IMR-90 (cell line): Measurements from ENCODE around the gene PRDX5. TPM values are rescaled to one million over a fixed set of nuclear protein-coding genes. Genes with fewer than 3 reads are reported as not detected.

Source experiments
- ATAC-seq: fragments of 200-7000 bp; cut with Tn5 transposase; 2 replicates; pipeline ENCODE4 v1.9.1; 2020; ENCODE audit warnings: low read depth, mild to moderate bottlenecking, moderate library complexity
- BruUV-seq: library from RNA; stranded (reverse); fragments of 400-500 nt; replicated peaks from 2 replicates; lab custom pipeline; 2021; lab: Mats Ljungman, UMichigan
- CTCF ChIA-PET: fragments of 300-600 bp; formaldehyde crosslinking; extraction: SDS; loops from one replicate; lab custom pipeline; 2021; ENCODE audit warnings: antibody characterized with exemption; lab: Yijun Ruan, JAX
- POLR2A ChIA-PET: fragments of 300-600 bp; sonication (Branson Sonifier 250); formaldehyde crosslinking; loops from one replicate; lab custom pipeline; 2022; ENCODE audit warnings: antibody characterized with exemption; ENCODE audit not compliant: unreplicated experiment; lab: Charles Lee
- DNase-seq: peaks from one replicate; pipeline ENCODE4 v3.0.0; 2013
- H2AFZ ChIP-seq: replicated peaks from 2 replicates; pipeline ENCODE3; 2013; ENCODE audit warnings: low read length, mild to moderate bottlenecking; ENCODE audit not compliant: poor library complexity
- H2AK5ac ChIP-seq: 2 replicates; pipeline ENCODE4 v1.6.1; 2013; ENCODE audit warnings: low read depth, low read length, inconsistent platforms
- H2AK9ac ChIP-seq: replicated peaks from 2 replicates; pipeline ENCODE3; 2013; ENCODE audit warnings: mild to moderate bottlenecking, low read depth, low read length, moderate library complexity; ENCODE audit not compliant: poor library complexity
- H2BK120ac ChIP-seq: 2 replicates; pipeline ENCODE4 v1.6.1; 2013; ENCODE audit warnings: low read depth, low read length, inconsistent platforms
- H2BK15ac ChIP-seq: 3 replicates; pipeline ENCODE4 v1.6.1; 2013; ENCODE audit warnings: low read depth, low read length, inconsistent platforms
- H2BK20ac ChIP-seq: 2 replicates; pipeline ENCODE4 v1.6.1; 2013; ENCODE audit warnings: low read depth, mild to moderate bottlenecking, inconsistent platforms, low read length, moderate library complexity
- H2BK5ac ChIP-seq: 2 replicates; pipeline ENCODE4 v1.6.1; 2013; ENCODE audit warnings: mild to moderate bottlenecking, low read depth, low read length, inconsistent platforms; ENCODE audit not compliant: poor library complexity, severe bottlenecking
- H3K14ac ChIP-seq: replicated peaks from 2 replicates; pipeline ENCODE4 v1.6.1; 2013; ENCODE audit warnings: low read depth, low read length, inconsistent platforms
- H3K18ac ChIP-seq: 2 replicates; pipeline ENCODE4 v1.6.1; 2013; ENCODE audit warnings: low read depth, low read length, control low read depth
- H3K23ac ChIP-seq: 2 replicates; pipeline ENCODE4 v1.6.1; 2013; ENCODE audit warnings: low read depth, low read length, inconsistent platforms
- H3K27ac ChIP-seq: 2 replicates; pipeline ENCODE4 v1.5.1; 2013; ENCODE audit warnings: mild to moderate bottlenecking, control low read depth, low read length; ENCODE audit not compliant: insufficient read depth
- H3K27me3 ChIP-seq: 2 replicates; pipeline ENCODE4 v1.6.1; 2013; ENCODE audit warnings: low read length; ENCODE audit not compliant: control insufficient read depth, insufficient read depth
- H3K36me3 ChIP-seq: 2 replicates; pipeline ENCODE4 v1.6.1; 2013; ENCODE audit warnings: low read length, mixed read lengths; ENCODE audit not compliant: control insufficient read depth, insufficient read depth
- H3K4ac ChIP-seq: 2 replicates; pipeline ENCODE4 v1.6.1; 2013; ENCODE audit warnings: low read depth, low read length, inconsistent platforms
- H3K4me1 ChIP-seq: 2 replicates; pipeline ENCODE4 v1.6.1; 2013; ENCODE audit warnings: low read length, mixed read lengths; ENCODE audit not compliant: control insufficient read depth, insufficient read depth
- H3K4me2 ChIP-seq: 2 replicates; pipeline ENCODE4 v1.6.1; 2013; ENCODE audit warnings: low read depth, mild to moderate bottlenecking, control low read depth, low read length, moderate library complexity
- H3K4me3 ChIP-seq: 2 replicates; pipeline ENCODE4 v1.5.1; 2013; ENCODE audit warnings: low read depth, mild to moderate bottlenecking, control low read depth, low read length, moderate library complexity; ENCODE audit not compliant: insufficient read depth
- H3K56ac ChIP-seq: 2 replicates; pipeline ENCODE4 v1.6.1; 2013; ENCODE audit warnings: low read length, inconsistent platforms; ENCODE audit not compliant: insufficient read depth; ENCODE audit errors: extremely low read depth
- H3K79me1 ChIP-seq, 2 experiments: 2 replicates each; pipeline ENCODE4 v1.6.1; 2013; ENCODE audit warnings: low read length in 2 of 2, inconsistent platforms in 1 of 2, low read depth in 1 of 2
- H3K9ac ChIP-seq: 2 replicates; pipeline ENCODE4 v1.6.1; 2013; ENCODE audit warnings: low read depth, low read length, control low read depth
- H3K9me1 ChIP-seq: 2 replicates; pipeline ENCODE4 v1.6.1; 2013; ENCODE audit warnings: low read length, inconsistent platforms; ENCODE audit not compliant: insufficient read depth
- H3K9me3 ChIP-seq: 2 replicates; pipeline ENCODE4 v1.6.1; 2013; ENCODE audit warnings: low read length; ENCODE audit not compliant: control insufficient read depth, insufficient read depth
- H4K20me1 ChIP-seq: 2 replicates; pipeline ENCODE4 v1.6.1; 2013; ENCODE audit warnings: low read length, inconsistent platforms; ENCODE audit not compliant: insufficient read depth
- H4K5ac ChIP-seq: 2 replicates; pipeline ENCODE4 v1.6.1; 2013; ENCODE audit warnings: mild to moderate bottlenecking, low read depth, low read length, control low read depth
- H4K8ac ChIP-seq, 2 experiments: 2 replicates each; pipeline ENCODE4 v1.6.1; 2013; ENCODE audit warnings: low read depth in 2 of 2, low read length in 2 of 2, control low read depth in 1 of 2, inconsistent platforms in 1 of 2
- H4K91ac ChIP-seq: 2 replicates; pipeline ENCODE4 v1.6.1; 2013; ENCODE audit warnings: low read depth, low read length, inconsistent platforms; ENCODE audit not compliant: insufficient read depth
- CEBPB ChIP-seq: IDR thresholded peaks from 2 replicates; pipeline ENCODE4 v1.6.1; 2012; ENCODE audit warnings: low read depth, low read length, improper control_type of control experiment
- CHD1 ChIP-seq: IDR thresholded peaks from 2 replicates; pipeline ENCODE4 v1.6.1; 2012; ENCODE audit warnings: low read depth, low read length, improper control_type of control experiment
- MAFK ChIP-seq: IDR thresholded peaks from 2 replicates; pipeline ENCODE4 v1.6.1; 2012; ENCODE audit warnings: low read depth, low read length, improper control_type of control experiment
- MAZ ChIP-seq: IDR thresholded peaks from 2 replicates; pipeline ENCODE4 v1.6.1; 2012; ENCODE audit warnings: low read depth, mild to moderate bottlenecking, low read length, improper control_type of control experiment, moderate library complexity, borderline replicate concordance
- RCOR1 ChIP-seq: IDR thresholded peaks from 2 replicates; pipeline ENCODE4 v1.6.1; 2012; ENCODE audit warnings: mild to moderate bottlenecking, low read length, improper control_type of control experiment; ENCODE audit not compliant: insufficient replicate concordance
- USF2 ChIP-seq: fragments of 150-350 bp; IDR thresholded peaks from 2 replicates; pipeline ENCODE4 v1.6.1; 2017; ENCODE audit warnings: mild to moderate bottlenecking, antibody characterized with exemption, low read length, low read depth
- WGBS, 2 experiments: methylation state at CpG; one replicate each; pipeline versions ENCODE4 v1.1.5 to v1.1.7; 2013; ENCODE audit warnings: missing lambda C conversion rate in 2 of 2; ENCODE audit not compliant: insufficient read length in 1 of 2; ENCODE audit errors: extremely low coverage in 2 of 2; 5-methylcytosine and 5-hydroxymethylcytosine counted together
- dilution Hi-C: fragments of 300-500 bp; cut with HindIII; formaldehyde crosslinking; loops from one replicate; pipeline ENCODE4 v1.14.3; 2018; ENCODE audit warnings: low sequenced_read_pairs; ENCODE audit not compliant: unreplicated experiment
- in situ Hi-C: fragments of 300-500 bp; cut with MboI; formaldehyde crosslinking; loops from 3 replicates; pipeline ENCODE4 v1.14.3; 2019; ENCODE audit warnings: low sequenced_read_pairs, inconsistent platforms, mixed read lengths
- intact Hi-C: fragments of 100-400 bp; cut with micrococcal nuclease; formaldehyde crosslinking; loops from 2 replicates; pipeline ENCODE4 v1.10.0; 2022
- polyA plus RNA-seq, 3 experiments: library from polyadenylated mRNA; depleted of rRNA; stranded (reverse); fragments of >200 nt; gene quantifications; 2 replicates each; pipeline ENCODE4 v1.2.3, GENCODE V29; 2012; ENCODE audit warnings: low replicate concordance in 1 of 3
- total RNA-seq: library from RNA; depleted of rRNA; stranded (reverse); fragments of >200 nt; gene quantifications from 2 replicates; pipeline ENCODE4 v1.2.3, GENCODE V29; 2012

PRDX5 gene
- total and polyA plus RNA-seq, 2 of the 4 experiments (the other 2 are of a cell fraction): 120 to 292 TPM

GRCh38 chr11:64294774-64295173 is 23.1 kb upstream of the PRDX5 start:
- Histone ChIP-seq H2BK15ac (no peak overlapping the region), H3K27me3 (peaks cover 95% of the 10 kb centered on the region), H3K14ac (no peak overlapping the region), H3K56ac (no peak overlapping the region), H3K9me1 (no peaks in the 10 kb centered on the region), H2AK9ac (no peak overlapping the region), H3K79me1 (no peaks in the 10 kb centered on the region), H2BK120ac (no peak overlapping the region), H2BK20ac (no peak overlapping the region), H3K4me3 (no peak overlapping the region), H3K18ac (no peak overlapping the region), H3K36me3 (no peaks in the 10 kb centered on the region), H4K20me1 (peaks cover 5% of the 10 kb centered on the region; the same call in 1 of the 2 replicates), H3K9me3 (no peaks in the 10 kb centered on the region), H3K9ac (no peak overlapping the region), H4K91ac (no peak overlapping the region), H3K4me1 (peaks cover 4% of the 10 kb centered on the region; the same call in 1 of the 2 replicates), H3K4me2 (no peak overlapping the region), H3K23ac (no peak overlapping the region), H3K27ac (no peak overlapping the region), H3K4ac (no peak overlapping the region), H2AFZ (no peak overlapping the region), H4K8ac (no peak overlapping the region), H2AK5ac (no peak overlapping the region), H4K5ac (no peak overlapping the region), H2BK5ac (no peak overlapping the region)
- ATAC-seq: no peak
- intact Hi-C loops (no loop called here), dilution Hi-C loops (no loop called here), in situ Hi-C loops (no loop called here)
- ChIA-PET POLR2A (no interaction called here), CTCF (no interaction called here)
- TF ChIP-seq MAZ (no peak), CEBPB (no peak), RCOR1 (no peak), MAFK (no peak), USF2 (no peak), CHD1 (no peak)
- DNase-seq: no peak
- WGBS, 2 experiments: no CpG with 5 or more reads among the region's 3 CpGs
- BruUV-seq: no TSS peak
